GM20431 (cell line): ENCODE measurements around the gene NOS1AP.

Source experiments
- in situ Hi-C: fragments of 300-500 bp; cut with MseI, MboI; formaldehyde crosslinking; loops from one replicate; pipeline ENCODE4 v1.15.0; 2020; ENCODE audit warnings: low sequenced_read_pairs; ENCODE audit not compliant: unreplicated experiment

NOS1AP gene

GRCh38 chr1:162271972-162272371, 202.5 kb downstream of the NOS1AP start:
- in situ Hi-C loops, result no loop called here

DNA sequence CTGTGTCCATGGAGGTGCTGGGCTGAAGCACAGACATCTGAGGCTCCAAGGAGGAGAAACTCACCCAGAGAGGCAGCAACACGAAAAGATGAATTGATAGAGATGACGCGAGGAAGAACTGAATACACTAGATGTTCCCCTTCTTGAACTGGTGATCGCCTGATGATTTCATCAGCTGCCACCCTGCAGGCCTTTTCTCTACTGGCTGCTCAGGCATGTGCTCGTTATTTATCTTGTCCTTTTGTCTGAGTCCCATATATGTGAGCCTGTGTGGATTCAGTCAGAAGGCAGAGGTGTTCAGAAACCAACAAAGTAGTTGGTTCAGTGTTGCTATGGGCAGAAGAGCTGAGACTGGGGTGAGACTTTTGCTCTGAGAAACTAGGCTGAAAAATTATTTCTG, 202.9 kb downstream of the NOS1AP start:
- in situ Hi-C loops, result no loop called here

GRCh38 chr1:162275622-162276175, 206.2 kb downstream of the NOS1AP start:
- in situ Hi-C loops, result no loop called here

DNA sequence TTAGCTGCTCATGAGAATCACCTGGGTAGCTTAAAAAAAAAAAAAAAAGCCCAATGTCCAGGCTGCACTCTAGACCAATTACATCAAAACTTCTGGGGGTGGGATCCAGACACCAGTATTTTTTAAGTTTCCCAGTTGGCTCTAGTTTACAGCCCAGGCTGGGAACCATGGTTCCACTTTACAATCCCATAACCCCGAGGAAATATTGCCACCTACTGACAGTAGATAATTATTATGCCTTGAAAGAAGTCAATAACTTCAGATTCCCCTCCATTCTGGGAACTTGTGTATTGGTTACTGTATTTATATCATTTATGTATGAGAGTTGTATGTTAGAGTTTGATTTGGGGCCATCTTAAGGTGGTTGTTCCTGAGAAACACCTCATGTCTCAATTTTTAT, 207.0 kb downstream of the NOS1AP start:
- in situ Hi-C loops, result no loop called here

GRCh38 chr1:162279136-162279498, 209.6 kb downstream of the NOS1AP start:
- in situ Hi-C loops, result no loop called here

DNA sequence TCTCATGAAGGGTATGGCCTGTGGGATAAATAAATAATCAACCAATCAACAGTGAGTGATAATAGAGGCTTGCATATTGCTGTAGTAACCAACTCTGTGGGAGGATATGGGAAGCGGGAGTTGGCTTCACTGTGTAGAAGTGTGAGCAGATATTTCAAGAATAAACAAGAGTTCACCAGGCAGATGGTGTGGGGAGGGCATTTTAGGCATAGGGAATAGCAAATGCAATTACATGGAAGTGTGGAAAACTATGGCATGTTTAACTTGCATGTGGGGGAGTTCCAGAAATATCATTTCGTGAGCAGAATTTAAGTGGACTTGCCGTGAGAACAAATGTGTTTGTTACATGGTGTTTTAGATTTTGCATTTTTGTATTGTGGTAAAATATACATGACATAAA, 211.9 kb downstream of the NOS1AP start:
- in situ Hi-C loops, result no loop called here

GRCh38 chr1:162283657-162284056, 214.2 kb downstream of the NOS1AP start:
- in situ Hi-C loops, result no loop called here

GRCh38 chr1:162284206-162284955, 214.9 kb downstream of the NOS1AP start:
- in situ Hi-C loops, result no loop called here

DNA sequence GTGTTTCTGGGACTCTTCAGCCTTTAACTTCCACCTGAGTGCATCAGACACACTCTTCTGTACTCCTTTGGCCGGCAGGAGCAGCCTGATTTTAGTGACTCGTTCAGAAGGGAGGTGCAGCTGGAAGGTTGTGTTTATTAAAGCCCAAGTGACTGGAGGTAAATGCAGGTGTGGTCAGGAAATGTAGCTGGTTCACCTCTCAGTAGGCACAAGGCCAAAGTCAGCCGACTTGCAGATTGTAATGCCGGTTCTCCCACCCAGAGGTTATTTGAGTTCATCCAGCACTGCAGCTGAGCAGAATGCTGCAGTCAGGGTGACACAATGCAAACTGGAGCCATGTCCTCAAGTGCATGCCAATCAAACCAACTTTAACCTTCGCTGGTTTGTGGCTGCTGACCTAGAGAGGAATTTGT, 215.7 kb downstream of the NOS1AP start:
- in situ Hi-C loops, result no loop called here

GRCh38 chr1:162291000-162291399, 221.5 kb downstream of the NOS1AP start:
- in situ Hi-C loops, result no loop called here

DNA sequence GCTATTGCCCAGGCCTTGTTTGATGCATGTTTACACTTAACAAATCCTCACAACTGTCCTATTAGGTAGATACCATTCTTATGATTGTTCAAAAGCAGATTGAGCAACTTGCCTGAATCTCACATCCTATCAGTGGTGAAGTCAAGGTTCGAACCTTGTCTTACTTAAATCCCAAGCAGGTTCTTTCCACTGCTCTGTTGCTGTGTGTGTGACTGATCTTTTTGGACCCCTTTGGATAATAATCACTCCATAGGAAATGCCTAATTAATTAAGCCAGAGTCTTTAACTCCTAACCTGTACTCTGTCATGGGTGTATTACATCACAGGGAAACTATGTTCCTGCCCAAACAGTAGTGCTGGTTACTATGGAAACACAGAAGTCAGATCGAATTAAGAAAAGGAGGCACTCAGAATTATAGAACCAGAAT, 222.9 kb downstream of the NOS1AP start:
- in situ Hi-C loops, result no loop called here

DNA sequence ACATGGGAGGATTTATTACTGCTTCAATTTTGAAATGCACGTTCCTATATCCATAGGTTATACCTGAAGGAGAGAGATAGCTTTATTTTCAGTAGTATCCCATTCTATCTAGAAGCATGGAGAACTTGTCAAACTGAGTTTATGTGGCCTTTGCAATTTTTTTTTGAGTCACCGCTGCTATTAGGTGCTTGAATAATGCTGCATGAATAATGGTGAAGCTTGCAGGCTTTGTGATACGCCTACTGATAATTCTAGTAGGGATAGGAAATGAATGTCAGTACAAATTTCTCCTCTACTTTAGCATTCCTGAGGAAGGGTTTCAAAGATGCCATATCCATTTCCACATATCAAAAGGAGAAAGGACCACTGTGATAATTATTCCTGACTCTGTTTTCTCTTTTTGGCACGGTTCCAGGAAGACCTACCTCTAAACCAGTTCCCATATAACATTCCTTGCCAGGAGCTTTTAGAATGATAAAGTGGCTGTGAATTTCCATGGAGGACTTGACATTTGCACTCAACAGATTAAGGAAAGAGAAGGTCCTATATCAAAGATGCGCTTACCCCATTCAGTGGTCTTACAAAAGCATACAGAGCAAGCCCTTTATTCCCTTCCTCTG, 223.7 kb downstream of the NOS1AP start:
- in situ Hi-C loops, result no loop called here

- in situ Hi-C loops, result no loop called here
Observed at GRCh38 chr1:162294015-162294414, 224.5 kb downstream of the NOS1AP start.

GRCh38 chr1:162297208-162297607, 227.7 kb downstream of the NOS1AP start:
- in situ Hi-C loops, result no loop called here

- in situ Hi-C loops, result no loop called here
Observed at GRCh38 chr1:162298266-162298665, 228.8 kb downstream of the NOS1AP start.

- in situ Hi-C loops, result no loop called here
Observed at GRCh38 chr1:162299018-162299417, 229.5 kb downstream of the NOS1AP start.

GRCh38 chr1:162300057-162300917, 230.8 kb downstream of the NOS1AP start:
- in situ Hi-C loops, result no loop called here

DNA sequence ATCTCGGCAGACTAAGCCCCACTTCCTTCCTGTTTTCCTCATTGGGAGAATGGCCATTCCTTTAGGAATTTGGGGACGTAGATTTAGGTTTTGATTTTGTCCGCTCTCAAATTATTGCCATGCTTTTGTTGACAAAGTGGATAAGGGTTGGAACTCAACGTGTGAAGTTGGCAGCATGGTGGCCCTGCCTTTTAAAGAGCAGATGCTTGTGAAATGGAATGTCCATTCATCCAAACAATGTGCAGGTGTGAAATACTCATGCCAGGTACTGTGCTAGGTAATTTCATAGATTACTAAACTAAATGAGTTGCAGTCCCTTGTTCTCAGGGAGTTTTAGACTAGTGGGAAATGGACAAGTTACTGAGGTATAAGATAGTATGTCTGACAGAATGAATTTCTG, 232.2 kb downstream of the NOS1AP start:
- in situ Hi-C loops, result no loop called here

- in situ Hi-C loops, result no loop called here
Observed at GRCh38 chr1:162302306-162303003, 233.0 kb downstream of the NOS1AP start.

DNA sequence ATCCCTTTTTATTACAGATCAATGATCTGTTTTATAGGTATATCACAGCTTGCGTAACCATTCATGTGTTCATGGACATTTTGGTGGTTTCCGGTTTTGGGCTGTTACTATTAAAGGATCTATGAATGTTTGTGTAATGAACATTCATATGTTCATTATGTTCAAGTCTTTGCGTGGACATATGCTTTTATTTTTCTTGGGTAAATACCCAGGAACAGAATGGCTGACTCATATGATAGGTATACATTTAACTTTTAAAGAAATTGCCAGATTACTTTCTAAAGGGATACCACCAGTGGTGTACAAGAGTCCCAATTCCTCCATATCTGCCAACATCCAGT, 233.5 kb downstream of the NOS1AP start:
- in situ Hi-C loops, result no loop called here
